ENCODE measurements around the gene UBE2J2. TPM values are rescaled to one million over a fixed set of nuclear protein-coding genes. Genes with fewer than 3 reads are reported as not detected.

UBE2J2 gene
- total RNA-seq, 2 donors from 2014 or later: 27.5 to 33.5 TPM

DNA sequence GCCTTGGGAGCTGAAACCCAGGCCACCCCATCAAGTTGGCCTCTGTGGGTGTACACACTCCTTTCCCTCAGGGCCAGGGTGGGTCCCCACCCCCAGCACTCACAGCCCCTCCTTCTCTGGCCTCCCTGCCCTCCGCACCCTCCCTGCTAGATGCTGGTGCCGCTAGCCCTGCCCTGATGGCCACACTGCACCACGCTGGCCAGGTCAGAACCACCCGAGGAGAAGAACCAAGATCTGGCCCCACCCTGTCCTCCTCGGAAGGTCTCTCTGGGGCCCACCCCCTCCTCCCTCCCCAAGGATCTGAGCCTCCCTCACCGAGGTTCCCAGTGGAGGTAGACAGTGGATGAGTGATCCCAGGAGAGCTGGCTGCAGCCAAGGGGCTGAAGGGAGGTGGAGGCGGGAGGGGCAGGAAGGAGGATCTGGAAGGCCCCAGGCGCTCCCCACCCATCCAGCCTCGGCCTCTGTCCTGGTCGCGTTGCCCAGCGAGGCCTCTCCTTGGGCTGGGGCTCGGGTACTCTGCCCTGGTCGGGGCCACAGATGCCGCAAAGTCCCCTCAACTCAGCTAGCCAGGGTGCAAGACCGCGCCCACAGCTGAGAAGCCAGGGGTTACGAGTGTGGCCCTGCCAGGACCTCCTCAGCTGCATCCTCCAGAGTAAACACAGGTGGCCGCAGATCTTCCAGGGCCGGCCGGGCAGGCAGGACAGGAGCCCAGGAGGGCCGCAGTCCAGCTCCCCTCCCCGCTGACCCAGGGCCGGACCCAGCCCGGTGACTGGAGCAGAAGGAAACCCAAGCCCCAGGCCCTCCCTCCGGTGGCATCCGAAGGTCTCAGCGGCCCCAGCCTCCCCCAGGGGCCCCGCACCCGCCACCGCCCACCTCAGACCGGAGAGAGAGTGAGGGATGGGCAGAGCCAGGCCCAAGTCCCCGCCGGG, 36.4 kb downstream of the UBE2J2 start:
- Histone ChIP-seq H3K27me3 (peaks cover 0 to 7% of the 10 kb centered on the region in 2 donors), H3K9me3 (no peaks in the 10 kb centered on the region), H3K27ac (no peak overlapping the region), H3K4me3 (no peak overlapping the region), H3K4me1 (peaks cover 0 to 18% of the 10 kb centered on the region in 2 donors), H3K36me3 (no peaks in the 10 kb centered on the region)
- no peak for DNase-seq (ENCODE audit: low spot score)
- TF ChIP-seq, protein P1, sequence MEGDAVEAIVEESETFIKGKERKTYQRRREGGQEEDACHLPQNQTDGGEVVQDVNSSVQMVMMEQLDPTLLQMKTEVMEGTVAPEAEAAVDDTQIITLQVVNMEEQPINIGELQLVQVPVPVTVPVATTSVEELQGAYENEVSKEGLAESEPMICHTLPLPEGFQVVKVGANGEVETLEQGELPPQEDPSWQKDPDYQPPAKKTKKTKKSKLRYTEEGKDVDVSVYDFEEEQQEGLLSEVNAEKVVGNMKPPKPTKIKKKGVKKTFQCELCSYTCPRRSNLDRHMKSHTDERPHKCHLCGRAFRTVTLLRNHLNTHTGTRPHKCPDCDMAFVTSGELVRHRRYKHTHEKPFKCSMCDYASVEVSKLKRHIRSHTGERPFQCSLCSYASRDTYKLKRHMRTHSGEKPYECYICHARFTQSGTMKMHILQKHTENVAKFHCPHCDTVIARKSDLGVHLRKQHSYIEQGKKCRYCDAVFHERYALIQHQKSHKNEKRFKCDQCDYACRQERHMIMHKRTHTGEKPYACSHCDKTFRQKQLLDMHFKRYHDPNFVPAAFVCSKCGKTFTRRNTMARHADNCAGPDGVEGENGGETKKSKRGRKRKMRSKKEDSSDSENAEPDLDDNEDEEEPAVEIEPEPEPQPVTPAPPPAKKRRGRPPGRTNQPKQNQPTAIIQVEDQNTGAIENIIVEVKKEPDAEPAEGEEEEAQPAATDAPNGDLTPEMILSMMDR (IDR thresholded peaks at IDR 0.05): no peak

DNA sequence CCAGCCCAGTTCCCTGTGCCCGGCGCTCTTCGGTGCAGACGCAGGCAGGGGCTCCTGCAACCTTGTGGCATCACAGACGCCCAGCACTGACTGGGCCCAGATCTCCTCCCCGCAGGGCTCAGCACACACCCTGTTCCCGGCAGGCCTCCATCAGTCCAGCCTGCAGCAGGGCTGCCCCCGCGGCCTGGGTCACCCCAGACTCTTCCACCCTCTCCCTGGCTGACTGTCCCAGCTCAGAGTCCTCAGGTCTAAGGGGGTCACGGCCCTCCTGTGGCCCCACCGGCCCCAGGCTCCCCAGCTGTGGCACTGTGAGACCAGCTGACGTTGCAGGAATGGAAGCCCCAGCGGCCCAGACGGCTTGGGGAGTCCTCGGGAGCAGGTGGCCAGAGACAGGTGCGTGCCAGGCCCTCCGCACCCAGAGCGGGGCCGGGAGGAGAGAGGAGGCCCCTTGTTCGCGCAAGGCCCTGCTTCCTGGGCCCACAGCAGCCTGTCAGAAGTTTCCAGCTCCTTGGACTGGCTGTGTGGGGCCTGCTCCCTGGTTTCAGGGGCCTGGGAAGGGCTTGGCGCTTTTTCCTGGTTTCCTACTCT, 37.4 kb downstream of the UBE2J2 start:
- TF ChIP-seq, protein P1 (IDR thresholded peaks at IDR 0.05): no peak
- no peak for DNase-seq (ENCODE audit: low spot score)
- Histone ChIP-seq H3K27ac (no peak overlapping the region), H3K9me3 (no peaks in the 10 kb centered on the region), H3K27me3 (peaks cover 0 to 7% of the 10 kb centered on the region in 2 donors), H3K36me3 (no peaks in the 10 kb centered on the region), H3K4me3 (no peak overlapping the region), H3K4me1 (peaks cover 0 to 18% of the 10 kb centered on the region in 2 donors)

DNA sequence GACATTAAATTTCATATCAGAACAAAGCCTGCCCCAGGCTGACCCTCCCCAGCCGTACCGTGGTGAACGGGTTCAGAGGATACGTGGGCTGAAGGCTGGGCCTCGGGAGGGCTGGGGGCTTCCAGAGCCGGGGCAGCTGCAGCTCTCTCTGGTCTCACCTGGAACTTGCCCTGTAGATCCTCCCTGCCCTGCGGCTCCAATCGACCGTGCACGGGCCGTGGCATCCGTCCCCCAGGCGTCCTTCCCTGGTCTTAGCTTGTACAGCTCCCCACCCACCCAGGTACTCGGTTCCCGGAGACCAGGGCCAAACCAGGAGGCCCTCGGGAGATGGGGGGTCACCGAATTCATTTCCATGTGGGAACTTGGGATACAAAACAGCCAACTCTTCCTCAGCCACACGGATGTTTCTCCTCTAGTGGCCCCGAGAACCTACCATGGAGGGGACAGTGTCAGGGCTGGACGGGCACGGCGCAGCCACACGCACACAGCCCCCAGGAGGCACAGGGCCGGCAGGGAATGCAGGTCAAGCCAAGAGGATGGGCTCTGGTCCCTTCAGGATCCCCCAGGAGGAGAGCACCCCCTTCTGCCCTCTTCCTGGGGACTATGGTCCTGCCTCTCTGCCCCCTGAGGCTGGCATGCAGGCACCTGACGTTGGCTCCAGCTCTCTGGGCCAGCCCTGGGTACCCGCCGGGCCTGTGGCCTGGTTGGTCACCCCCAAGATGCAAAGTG, 38.5 kb downstream of the UBE2J2 start:
- Histone ChIP-seq H3K4me3 (no peak overlapping the region), H3K27ac (no peak overlapping the region), H3K4me1 (peaks cover 0 to 27% of the 10 kb centered on the region in 2 donors), H3K36me3 (no peaks in the 10 kb centered on the region), H3K9me3 (no peaks in the 10 kb centered on the region), H3K27me3 (peaks cover 0 to 6% of the 10 kb centered on the region in 2 donors)
- no peak for DNase-seq (ENCODE audit: low spot score)
- TF ChIP-seq, protein P1 (IDR thresholded peaks at IDR 0.05): no peak

DNA sequence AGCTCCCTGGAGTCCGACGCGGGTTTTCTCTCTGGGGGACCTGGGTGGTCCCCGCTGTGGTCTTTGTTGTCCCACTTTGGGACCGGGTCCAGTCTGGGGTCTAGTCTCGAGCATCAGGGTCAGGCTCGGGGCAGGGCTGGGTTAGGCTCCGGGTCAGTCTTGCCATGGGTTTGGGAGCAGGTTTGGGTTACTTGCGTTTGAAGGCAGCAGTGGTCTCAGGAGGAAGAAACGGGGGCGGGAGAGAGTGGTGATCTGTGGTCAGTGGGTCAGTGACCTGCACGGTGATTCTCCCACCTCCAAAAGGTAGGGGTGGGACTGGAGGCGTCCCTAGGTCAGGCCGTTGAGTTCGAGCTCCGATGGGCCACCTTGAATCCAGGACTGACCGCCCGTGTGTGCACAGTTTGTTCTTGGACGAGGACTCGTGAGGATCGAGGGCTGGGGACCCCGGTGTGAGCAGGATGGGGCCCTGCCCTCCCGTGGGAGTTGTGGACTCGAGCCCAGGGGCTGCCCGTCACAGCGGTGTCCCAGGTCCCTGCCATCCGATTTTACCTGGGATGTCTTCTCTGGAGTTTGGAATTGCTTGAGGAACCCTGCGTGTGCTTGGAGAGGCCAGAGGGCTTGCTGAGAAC, 39.4 kb downstream of the UBE2J2 start:
- Histone ChIP-seq H3K4me3 (no peak overlapping the region), H3K4me1 (peaks cover 0 to 36% of the 10 kb centered on the region in 2 donors), H3K27me3 (no peaks in the 10 kb centered on the region), H3K27ac (no peak overlapping the region), H3K36me3 (no peaks in the 10 kb centered on the region), H3K9me3 (no peaks in the 10 kb centered on the region)
- TF ChIP-seq, protein P1 (IDR thresholded peaks at IDR 0.05): no peak
- DNase-seq (ENCODE audit: low spot score): no peak

DNA sequence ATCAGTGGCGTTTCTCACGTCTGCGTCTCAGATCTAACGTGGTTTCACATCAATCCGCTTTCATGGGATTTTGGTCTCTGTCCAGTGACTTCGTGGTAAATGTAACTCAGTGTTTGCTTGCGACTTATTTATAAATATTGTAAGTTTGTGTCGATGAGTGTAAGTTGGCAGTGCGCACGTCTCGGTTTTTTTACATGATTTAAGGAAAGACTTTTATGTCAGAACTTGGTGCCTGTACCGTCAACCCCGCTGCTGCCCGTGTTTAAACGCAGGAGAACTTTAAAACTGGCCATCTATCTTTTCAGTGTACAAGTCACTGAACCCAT, 40.1 kb downstream of the UBE2J2 start:
- H3K36me3 ChIP-seq: peaks cover 3% of the 10 kb centered on the region
- TF ChIP-seq, protein P1 (IDR thresholded peaks at IDR 0.05): no peak
- no peaks in the 10 kb centered on the region for H3K27me3 ChIP-seq
- peaks cover 0 to 43% of the 10 kb centered on the region in 2 donors for H3K4me1 ChIP-seq
- no peak for DNase-seq (ENCODE audit: low spot score)
- H3K9me3 ChIP-seq: no peaks in the 10 kb centered on the region
- H3K4me3 ChIP-seq: no peak overlapping the region
- no peak overlapping the region for H3K27ac ChIP-seq

Data from right atrium auricular region (tissue), 2 donors.